GM12891 (cell line): ENCODE data around the gene PLA2G4A.

Source experiments
- DNase-seq: peaks from one replicate; pipeline ENCODE4 v3.0.0; 2011; ENCODE audit warnings: low spot score; ENCODE audit not compliant: insufficient read length
- FAIRE-seq: peaks from 2 replicates; lab custom pipeline; 2011; peaks lifted over from hg19 to GRCh38; lab: Jason Lieb, UNC
- PAX5 ChIP-seq: IDR thresholded peaks from 2 replicates; pipeline ENCODE4 v1.6.1; 2011; ENCODE audit warnings: low read length, moderate library complexity, mild to moderate bottlenecking; ENCODE audit not compliant: insufficient read depth, severe bottlenecking
- POLR2A ChIP-seq: IDR thresholded peaks from 2 replicates; pipeline ENCODE4 v1.6.1; 2011; ENCODE audit warnings: low read depth, low read length, control low read depth
- POLR2AphosphoS5 ChIP-seq: IDR thresholded peaks from 2 replicates; pipeline ENCODE4 v1.6.1; 2011; ENCODE audit warnings: low read depth, low read length, control low read depth
- POU2F2 ChIP-seq: IDR thresholded peaks from 2 replicates; pipeline ENCODE4 v1.6.1; 2011; ENCODE audit warnings: low read depth, mild to moderate bottlenecking, control low read depth, low read length, moderate library complexity
- SPI1 ChIP-seq: IDR thresholded peaks from 2 replicates; pipeline ENCODE4 v1.6.1; 2011; ENCODE audit warnings: low read depth, low read length, control low read depth
- TAF1 ChIP-seq: IDR thresholded peaks from 2 replicates; pipeline ENCODE4 v1.6.1; 2011; ENCODE audit warnings: low read depth, low read length, control low read depth

The PLA2G4A gene

GRCh38 chr1:186994897-186995296 is 166.1 kb downstream of the PLA2G4A start:
- no peak for DNase-seq
- TF ChIP-seq TAF1 (no peak), SPI1 (no peak), POU2F2 (no peak), POLR2A (no peak), POLR2AphosphoS5 (no peak), PAX5 (no peak)
- no peak for FAIRE-seq

- DNase-seq, result no peak
- no peak for TF ChIP-seq POLR2AphosphoS5
- TF ChIP-seq PAX5, result no peak
- no peak for TF ChIP-seq POU2F2
- TF ChIP-seq POLR2A, result no peak
- TF ChIP-seq SPI1, result no peak
- no peak for TF ChIP-seq TAF1
- FAIRE-seq, result no peak
These were observed 168.1 kb downstream of the PLA2G4A start for GRCh38 chr1:186996816-186997215.

DNA sequence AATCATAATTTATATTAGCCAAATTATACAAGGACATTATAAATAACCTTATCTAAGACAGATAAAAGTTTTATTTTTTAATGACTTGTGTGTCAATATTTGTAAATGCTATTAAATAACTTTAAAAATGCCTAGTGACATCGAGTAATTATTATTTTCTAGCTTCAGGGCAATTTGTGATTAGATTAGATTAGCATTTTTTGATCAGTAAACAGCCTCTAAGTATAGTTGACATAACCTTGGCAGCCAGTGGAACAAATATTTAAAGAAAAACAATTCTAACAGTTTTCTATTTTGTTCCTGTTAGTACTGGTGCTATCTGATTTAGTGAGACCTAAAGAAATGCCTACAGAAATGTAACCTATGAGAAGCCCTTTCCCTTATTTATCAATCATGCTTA is 169.1 kb downstream of the PLA2G4A start:
- no peak for FAIRE-seq
- no peak for DNase-seq
- TF ChIP-seq POU2F2 (no peak), POLR2AphosphoS5 (no peak), TAF1 (no peak), POLR2A (no peak), SPI1 (no peak), PAX5 (no peak)

DNA sequence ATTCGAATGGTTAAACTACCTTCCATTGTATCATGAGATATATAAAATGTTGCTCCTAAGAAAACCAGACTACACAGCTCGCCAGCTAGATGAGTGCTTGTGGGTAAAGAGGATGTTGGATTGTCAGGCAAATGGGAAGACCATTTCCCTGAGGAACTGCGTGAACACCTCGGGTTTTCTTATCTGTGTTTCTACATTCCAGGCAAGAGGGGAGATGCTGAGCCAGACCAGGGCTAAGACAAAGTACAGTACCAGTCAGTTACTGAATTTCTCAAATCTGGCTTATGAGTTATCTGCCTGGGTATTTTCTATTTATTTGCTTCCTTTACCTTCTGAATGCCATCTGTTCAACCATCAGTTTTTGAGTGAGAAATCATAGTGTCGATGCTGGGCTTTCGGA is 170.8 kb downstream of the PLA2G4A start:
- FAIRE-seq (no peak), DNase-seq (no peak)
- TF ChIP-seq PAX5 (no peak), POLR2A (no peak), POLR2AphosphoS5 (no peak), TAF1 (no peak), POU2F2 (no peak), SPI1 (no peak)

DNA sequence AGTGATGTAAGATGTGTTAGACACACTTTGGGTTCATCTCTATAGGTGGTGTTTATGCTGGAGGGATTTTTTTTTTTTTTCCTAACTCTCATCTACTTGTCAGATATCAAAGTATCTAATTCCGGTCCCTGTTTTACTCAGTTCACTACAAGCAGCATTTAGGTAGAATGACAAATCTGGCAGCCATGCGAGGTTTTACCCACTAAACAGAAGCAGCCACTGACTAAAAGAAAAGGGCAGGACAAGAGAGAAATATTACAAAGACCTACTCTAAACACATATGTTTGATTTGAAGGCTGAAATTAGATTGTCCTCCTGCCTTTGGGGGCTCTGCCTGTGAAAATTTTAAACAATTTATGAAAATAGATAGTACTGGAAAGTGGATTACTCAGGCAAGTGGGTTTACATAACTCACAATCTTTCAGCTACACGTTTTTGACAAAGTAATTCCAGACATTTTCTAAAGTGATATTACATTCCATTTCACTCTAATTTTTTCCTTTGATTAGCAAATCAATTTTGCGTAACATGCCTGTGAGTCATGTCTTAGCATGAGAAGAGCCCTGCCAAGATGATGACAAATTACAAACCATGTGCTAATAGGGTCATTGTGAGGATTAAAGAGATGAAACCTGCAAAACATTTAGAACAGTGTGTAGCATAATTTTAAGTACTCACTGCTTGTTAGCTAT is 172.6 kb downstream of the PLA2G4A start:
- TF ChIP-seq POLR2AphosphoS5 (no peak), SPI1 (no peak), POU2F2 (no peak), PAX5 (no peak), POLR2A (no peak), TAF1 (no peak)
- DNase-seq, result no peak
- FAIRE-seq, result no peak

DNA sequence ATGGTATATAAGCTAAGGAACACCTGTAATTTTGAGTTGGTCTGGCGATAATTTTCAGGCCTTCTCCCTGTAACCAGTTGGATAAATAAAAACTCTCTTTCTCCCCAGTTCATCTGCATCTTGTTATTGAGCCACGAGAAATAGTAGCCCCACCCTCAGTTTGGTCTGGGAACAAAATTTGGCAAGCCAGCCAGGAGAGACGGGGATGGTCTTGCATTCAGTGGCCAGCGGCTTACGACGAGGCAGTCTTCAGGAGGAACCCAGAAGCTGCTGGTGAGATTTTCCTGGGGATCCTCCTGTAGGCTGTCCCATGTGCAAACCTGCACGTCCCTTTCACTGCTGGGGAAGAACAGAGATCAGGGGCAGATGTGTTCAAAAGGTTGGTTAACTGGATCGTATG is 174.6 kb downstream of the PLA2G4A start:
- DNase-seq (no peak), FAIRE-seq (no peak)
- TF ChIP-seq POLR2AphosphoS5 (no peak), PAX5 (no peak), SPI1 (no peak), TAF1 (no peak), POLR2A (no peak), POU2F2 (no peak)

- no peak for FAIRE-seq
- no peak for DNase-seq
These were observed 178.1 kb downstream of the PLA2G4A start for GRCh38 chr1:187006896-187007295.

GRCh38 chr1:187009320-187009719 is 180.6 kb downstream of the PLA2G4A start:
- no peak for TF ChIP-seq POLR2A
- no peak for TF ChIP-seq POLR2AphosphoS5
- no peak for TF ChIP-seq SPI1
- no peak for TF ChIP-seq POU2F2
- TF ChIP-seq TAF1, result no peak
- no peak for TF ChIP-seq PAX5
- FAIRE-seq (no peak), DNase-seq (no peak)

More at GRCh38 chr1:187006896-187007295, 178.1 kb downstream of the PLA2G4A start:
- no peak for TF ChIP-seq POU2F2
- TF ChIP-seq SPI1, result no peak
- no peak for TF ChIP-seq PAX5
- TF ChIP-seq POLR2AphosphoS5, result no peak
- no peak for TF ChIP-seq TAF1
- TF ChIP-seq POLR2A, result no peak

DNA sequence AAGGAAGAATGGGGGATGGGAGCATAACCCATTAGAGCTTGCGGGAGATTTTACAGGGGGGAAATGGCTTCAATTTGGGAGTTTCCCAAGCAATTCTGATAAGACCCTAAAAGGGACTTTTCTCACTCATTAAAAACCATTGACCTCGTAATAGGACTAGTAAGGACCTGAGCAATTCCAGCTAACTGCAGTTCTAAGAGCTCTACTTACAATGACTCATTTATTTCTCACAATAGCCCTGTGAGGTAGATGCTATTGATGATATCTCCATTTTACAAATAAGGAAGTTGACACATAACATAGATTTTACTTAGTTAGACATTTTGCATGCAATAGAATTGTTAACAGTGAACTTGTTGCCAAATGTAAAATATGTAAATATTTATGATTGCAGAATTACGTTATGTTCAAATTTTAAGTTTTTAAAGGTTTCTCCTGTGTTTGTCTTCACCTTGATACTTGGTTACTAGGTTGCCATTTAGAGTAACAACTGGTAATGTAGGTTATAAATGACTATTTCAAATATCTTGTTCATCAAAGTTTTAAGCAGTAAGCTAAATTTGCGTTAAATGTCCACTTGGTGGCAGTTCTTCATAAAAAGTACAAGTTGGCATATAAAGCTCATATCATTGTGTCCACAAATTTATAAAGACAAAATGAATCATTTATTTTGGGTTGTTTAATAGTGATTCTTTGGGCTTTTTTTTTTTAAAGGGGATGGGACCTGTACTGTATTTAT is 182.0 kb downstream of the PLA2G4A start:
- FAIRE-seq (no peak), DNase-seq (no peak)
- TF ChIP-seq PAX5, result no peak
- TF ChIP-seq POLR2AphosphoS5, result no peak
- TF ChIP-seq POLR2A, result no peak
- TF ChIP-seq TAF1, result no peak
- no peak for TF ChIP-seq POU2F2
- no peak for TF ChIP-seq SPI1
